Breast epithelium (tissue), 4 donors: Measurements from ENCODE around the gene PRR7. TPM values are rescaled to one million over a fixed set of nuclear protein-coding genes. Genes with fewer than 3 reads are reported as not detected.

ENCODE experiments used
- DNase-seq, 2 donors: peaks; one replicate each; pipeline ENCODE4 v3.0.0-alpha.2; 2019; ENCODE audit warnings: low spot score in 2 of 2
- H3K27ac ChIP-seq, 2 donors: fragments of 200-600 bp; sonication (generic) in 1 of 2; one replicate each; pipeline ENCODE4 v1.5.1; 2016 to 2019; ENCODE audit warnings: mild to moderate bottlenecking in 1 of 2
- H3K27me3 ChIP-seq, 2 donors: fragments of 200-600 bp; sonication (generic) in 1 of 2; one replicate each; pipeline versions ENCODE4 v1.5.1 to v1.6.0; 2017 to 2019; ENCODE audit warnings: control low read depth in 1 of 2, mild to moderate bottlenecking in 1 of 2
- H3K36me3 ChIP-seq: fragments of 200-600 bp; one replicate; pipeline ENCODE4 v1.5.1; 2019
- H3K4me1 ChIP-seq, 2 donors: fragments of 200-600 bp; sonication (generic); one replicate each; pipeline ENCODE4 v1.5.1; 2016 to 2019; ENCODE audit warnings: control low read depth in 1 of 2
- H3K4me3 ChIP-seq, 3 donors: fragments of 200-600 bp; sonication (generic); 1 replicate in 2 of 3; 2 replicates in 1 of 3; pipeline ENCODE4 v1.5.1; 2016 to 2019; ENCODE audit warnings: mild to moderate bottlenecking in 3 of 3, moderate library complexity in 2 of 3
- H3K9me3 ChIP-seq, 2 donors: fragments of 200-600 bp; sonication (generic) in 1 of 2; one replicate each; pipeline ENCODE4 v1.5.1; 2016 to 2019; ENCODE audit warnings: control low read depth in 1 of 2
- CTCF ChIP-seq, 3 donors: fragments of 450-650 bp; IDR thresholded peaks; one replicate each; pipeline ENCODE4 v1.5.1; 2016 to 2017; ENCODE audit warnings: antibody characterized with exemption in 3 of 3, mild to moderate bottlenecking in 3 of 3, moderate library complexity in 3 of 3
- POLR2A ChIP-seq: fragments of 450-650 bp; IDR thresholded peaks from one replicate; pipeline ENCODE4 v1.6.1; 2016; ENCODE audit warnings: antibody characterized with exemption, mild to moderate bottlenecking, moderate library complexity
- POLR2AphosphoS5 ChIP-seq, 3 donors: sonication (generic); formaldehyde crosslinking; IDR thresholded peaks; one replicate each; pipeline ENCODE4 v1.6.1; 2017; ENCODE audit warnings: antibody characterized with exemption in 3 of 3
- intact Hi-C: fragments of 100-400 bp; cut with DNase I; formaldehyde crosslinking; loops from one replicate; pipeline ENCODE4 v1.15.1; 2023; ENCODE audit warnings: low total_unique reads
- total RNA-seq, 3 donors: library from RNA; depleted of rRNA; stranded (reverse); fragments of >200 nt; gene quantifications; one replicate each; pipeline ENCODE4 v1.1.0, GENCODE V29; 2016

The PRR7 gene
- total RNA-seq, 3 donors from 2014 or later = 0.48 to 2.0 (median 1.3) TPM

- Histone ChIP-seq H3K27ac (peak overlapping the region; percentile 21 to 68), H3K9me3 (no peaks in the 10 kb centered on the region), H3K36me3 (no peaks in the 10 kb centered on the region), H3K27me3 (no peaks in the 10 kb centered on the region), H3K4me3 (peak overlapping the region in 1 of 3 donors; percentile 3), H3K4me1 (peaks cover 0 to 14% of the 10 kb centered on the region in 2 donors)
- no peak for DNase-seq
- intact Hi-C loops = no loop called here
- TF ChIP-seq CTCF (IDR thresholded peaks at IDR 0.05) (peak; percentile 41 to 60 (median 51)), POLR2AphosphoS5 (IDR thresholded peaks at IDR 0.05) (peak in 1 of 3 donors; percentile 16), POLR2A (no peak)
Observed at GRCh38 chr5:177491429-177491945, 44.9 kb downstream of the PRR7 start.

GRCh38 chr5:177491983-177492746 is 45.6 kb downstream of the PRR7 start:
- H3K27me3 ChIP-seq = no peaks in the 10 kb centered on the region
- H3K4me3 ChIP-seq = peak overlapping the region in 1 of 3 donors; percentile 3
- peaks cover 0 to 16% of the 10 kb centered on the region in 2 donors for H3K4me1 ChIP-seq
- peak overlapping the region; percentile 68 to 85 for H3K27ac ChIP-seq
- no peak for DNase-seq
- intact Hi-C loops = no loop called here
- TF ChIP-seq POLR2AphosphoS5 (IDR thresholded peaks at IDR 0.05) = no peak
- no peak for TF ChIP-seq CTCF (IDR thresholded peaks at IDR 0.05)
- TF ChIP-seq POLR2A = no peak
- no peaks in the 10 kb centered on the region for H3K9me3 ChIP-seq
- H3K36me3 ChIP-seq = no peaks in the 10 kb centered on the region

GRCh38 chr5:177492841-177493240 is 46.2 kb downstream of the PRR7 start:
- no peak for DNase-seq
- no peaks in the 10 kb centered on the region for H3K27me3 ChIP-seq
- H3K36me3 ChIP-seq = no peaks in the 10 kb centered on the region
- no peak overlapping the region for H3K4me3 ChIP-seq
- peaks cover 0 to 16% of the 10 kb centered on the region in 2 donors for H3K4me1 ChIP-seq
- intact Hi-C loops = no loop called here
- H3K27ac ChIP-seq = peak overlapping the region; percentile 85 to 94
- no peaks in the 10 kb centered on the region for H3K9me3 ChIP-seq
- TF ChIP-seq POLR2A (no peak), CTCF (IDR thresholded peaks at IDR 0.05) (no peak), POLR2AphosphoS5 (IDR thresholded peaks at IDR 0.05) (no peak)

GRCh38 chr5:177493795-177494345 is 47.3 kb downstream of the PRR7 start:
- no peak overlapping the region for H3K4me3 ChIP-seq
- no peaks in the 10 kb centered on the region for H3K27me3 ChIP-seq
- H3K27ac ChIP-seq = peak overlapping the region; percentile 85 to 94
- peaks cover 0 to 16% of the 10 kb centered on the region in 2 donors for H3K4me1 ChIP-seq
- intact Hi-C loops = loop anchor here (1.0 kb wide), 1 partner anchor 37 kb away; no protein-coding TSS in a partner anchor
- no peak for TF ChIP-seq CTCF (IDR thresholded peaks at IDR 0.05)
- no peak for TF ChIP-seq POLR2A
- TF ChIP-seq POLR2AphosphoS5 (IDR thresholded peaks at IDR 0.05) = no peak
- H3K36me3 ChIP-seq = no peaks in the 10 kb centered on the region
- no peak for DNase-seq
- H3K9me3 ChIP-seq = no peaks in the 10 kb centered on the region
